GM18507 (cell line): ENCODE results near the gene BAG5.
A peak's percentile ranks its signal among the peaks of the same experiment; 100 is the strongest.

ENCODE experiments used
- DNase-seq: peaks from one replicate; pipeline ENCODE4 v3.0.0; 2011; ENCODE audit warnings: low read depth; ENCODE audit not compliant: insufficient read length; ENCODE audit errors: extremely low spot score
- FAIRE-seq: peaks from 2 replicates; lab custom pipeline; 2011; peaks lifted over from hg19 to GRCh38; lab: Jason Lieb, UNC

The BAG5 gene

GRCh38 chr14:103548463-103549351 is 13.8 kb downstream of the BAG5 start:
- FAIRE-seq = no peak
- no peak for DNase-seq

- DNase-seq (no peak), FAIRE-seq (no peak)
These were observed 14.5 kb downstream of the BAG5 start for GRCh38 chr14:103547941-103548462.

- no peak for FAIRE-seq
These were observed 15.0 kb downstream of the BAG5 start for GRCh38 chr14:103547455-103547940.

GRCh38 chr14:103546652-103547454 is 15.6 kb downstream of the BAG5 start:
- FAIRE-seq (peak; percentile 89), DNase-seq (peak; percentile 84)

More at GRCh38 chr14:103547455-103547940, 15.0 kb downstream of the BAG5 start:
- DNase-seq = no peak

GRCh38 chr14:103545915-103546651 is 16.4 kb downstream of the BAG5 start:
- DNase-seq (no peak), FAIRE-seq (no peak)

GRCh38 chr14:103545219-103545914 is 17.1 kb downstream of the BAG5 start:
- no peak for DNase-seq

GRCh38 chr14:103544388-103545218 is 17.9 kb downstream of the BAG5 start:
- FAIRE-seq (no peak), DNase-seq (no peak)

More at GRCh38 chr14:103545219-103545914, 17.1 kb downstream of the BAG5 start:
- no peak for FAIRE-seq

GRCh38 chr14:103543721-103544387 is 18.6 kb downstream of the BAG5 start:
- DNase-seq (no peak), FAIRE-seq (no peak)

GRCh38 chr14:103543140-103543539 is 19.3 kb downstream of the BAG5 start:
- DNase-seq = no peak
- no peak for FAIRE-seq

- DNase-seq (no peak), FAIRE-seq (no peak)
These were observed 19.8 kb downstream of the BAG5 start for GRCh38 chr14:103542605-103543088.

GRCh38 chr14:103541709-103542604 is 20.5 kb downstream of the BAG5 start:
- DNase-seq (no peak), FAIRE-seq (no peak)

GRCh38 chr14:103540821-103541708 is 21.4 kb downstream of the BAG5 start:
- FAIRE-seq (no peak), DNase-seq (no peak)

- DNase-seq = no peak
- FAIRE-seq = no peak
These were observed 23.2 kb downstream of the BAG5 start for GRCh38 chr14:103539056-103539825.

GRCh38 chr14:103538291-103539055 is 24.0 kb downstream of the BAG5 start:
- DNase-seq (no peak), FAIRE-seq (no peak)
